Fibroblast of peridontal ligament (primary cell): Measurements from ENCODE around the gene CD44.
"Not testable (repeated sequence)": the region's sequence is repeated elsewhere in the genome, so short reads cannot be mapped to it uniquely, and the experiment has no call there.

ENCODE experiments used
- DNase-seq: peaks from one replicate; pipeline ENCODE4 v3.0.0-alpha.2; 2010; ENCODE audit errors: extremely low read depth

The CD44 gene

DNA sequence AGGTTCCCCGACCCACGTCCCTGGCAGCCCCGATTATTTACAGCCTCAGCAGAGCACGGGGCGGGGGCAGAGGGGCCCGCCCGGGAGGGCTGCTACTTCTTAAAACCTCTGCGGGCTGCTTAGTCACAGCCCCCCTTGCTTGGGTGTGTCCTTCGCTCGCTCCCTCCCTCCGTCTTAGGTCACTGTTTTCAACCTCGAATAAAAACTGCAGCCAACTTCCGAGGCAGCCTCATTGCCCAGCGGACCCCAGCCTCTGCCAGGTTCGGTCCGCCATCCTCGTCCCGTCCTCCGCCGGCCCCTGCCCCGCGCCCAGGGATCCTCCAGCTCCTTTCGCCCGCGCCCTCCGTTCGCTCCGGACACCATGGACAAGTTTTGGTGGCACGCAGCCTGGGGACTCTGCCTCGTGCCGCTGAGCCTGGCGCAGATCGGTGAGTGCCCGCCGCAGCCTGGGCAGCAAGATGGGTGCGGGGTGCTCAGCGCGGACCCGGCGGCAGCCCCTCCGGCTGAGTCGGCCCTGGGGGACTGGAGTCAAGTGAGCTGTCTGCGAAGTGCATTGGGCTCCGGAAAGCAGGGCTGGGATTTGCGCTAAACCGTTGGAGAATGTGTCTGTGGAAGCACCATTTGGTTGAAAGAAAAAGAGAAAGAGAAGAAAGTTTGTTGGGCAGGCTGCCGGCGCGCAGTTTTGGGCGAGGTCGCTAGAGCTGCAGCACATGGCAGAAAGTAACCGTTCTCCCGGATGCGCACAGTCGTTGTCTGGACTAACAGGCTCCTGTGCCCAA, at the start of gene CD44:
TSS of gene CD44 (plus strand) at position 229 of the 779 bp plus-strand sequence. CDS start at position 362, 133 bp downstream.
- DNase-seq = peak; percentile 92

DNA sequence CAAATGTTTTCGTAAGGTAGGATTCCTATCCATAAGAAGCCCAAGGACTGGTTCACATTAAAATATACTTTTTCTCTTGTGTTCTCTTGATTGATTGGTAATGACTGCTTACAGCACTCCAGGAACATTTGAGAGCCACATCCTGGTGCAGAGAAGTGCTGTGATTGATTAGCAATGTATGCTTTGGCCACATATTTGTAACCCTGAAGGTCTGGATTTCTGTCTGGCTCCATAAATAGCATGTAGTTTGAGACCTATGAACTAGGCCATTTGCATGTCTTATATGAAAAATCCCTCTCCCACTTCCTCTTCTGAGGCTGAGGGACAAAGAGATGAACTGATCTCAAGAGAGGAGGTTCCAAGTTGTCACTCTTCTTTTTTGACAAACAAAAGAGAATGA, 49.3 kb upstream of the CD44 start:
- no peak for DNase-seq

DNA sequence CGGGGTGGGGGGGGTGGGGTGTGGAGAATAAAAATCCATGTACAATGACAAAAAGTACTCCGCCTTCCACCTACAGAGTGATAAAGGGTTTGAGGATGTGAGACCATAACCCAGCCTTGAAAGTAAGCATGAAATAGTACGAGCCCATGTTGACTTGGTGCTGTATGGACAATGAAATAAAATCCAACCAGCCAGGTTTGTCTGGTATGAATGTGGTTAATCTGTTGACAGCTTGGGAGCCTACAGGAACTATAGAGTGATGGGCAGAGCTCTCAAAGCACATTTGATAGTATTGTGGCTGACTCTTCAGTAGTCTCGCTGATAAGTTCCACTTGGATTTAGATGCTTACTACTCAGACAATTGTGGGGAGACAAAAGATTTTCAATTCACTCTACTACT, 48.8 kb upstream of the CD44 start:
- no peak for DNase-seq

DNA sequence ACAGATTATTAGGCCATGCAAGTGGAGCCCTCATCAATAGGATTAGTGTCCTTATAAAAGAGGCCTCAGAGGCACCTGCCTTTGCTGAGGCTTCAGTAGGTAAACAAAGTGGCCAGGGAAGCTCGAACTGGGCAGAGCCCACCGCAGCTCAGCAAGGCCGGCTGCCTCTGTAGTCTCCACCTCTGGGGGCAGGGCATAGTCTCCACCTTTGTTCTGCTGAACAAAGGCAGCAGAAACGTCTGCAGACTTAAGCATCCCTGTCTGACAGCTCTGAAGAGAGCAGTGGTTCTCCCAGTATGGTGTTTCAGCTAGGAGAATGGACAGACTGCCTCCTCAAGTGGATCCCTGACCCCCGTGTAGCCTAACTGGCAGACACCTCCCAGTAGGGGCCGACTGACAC, 48.0 kb upstream of the CD44 start:
- DNase-seq = not testable (repeated sequence)

DNA sequence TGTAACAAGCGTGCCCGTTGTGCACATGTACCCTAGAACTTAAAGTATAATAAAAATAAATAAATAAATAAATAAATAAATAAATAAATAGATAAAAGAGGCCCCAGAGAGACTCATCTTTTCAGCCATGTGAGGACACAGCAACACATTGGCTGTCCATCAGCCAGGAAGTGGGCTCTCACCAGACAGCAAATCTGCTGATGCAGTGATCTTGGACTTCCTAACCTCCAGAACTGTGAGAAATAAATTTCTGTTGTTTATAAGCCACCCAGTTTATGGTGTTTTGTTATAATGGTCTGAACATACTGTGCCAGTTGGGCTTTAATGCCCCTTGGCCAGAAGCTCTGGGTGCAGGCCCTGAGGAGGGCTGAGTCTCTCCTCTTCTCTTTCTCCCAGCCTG, 42.2 kb upstream of the CD44 start:
- no peak for DNase-seq

DNA sequence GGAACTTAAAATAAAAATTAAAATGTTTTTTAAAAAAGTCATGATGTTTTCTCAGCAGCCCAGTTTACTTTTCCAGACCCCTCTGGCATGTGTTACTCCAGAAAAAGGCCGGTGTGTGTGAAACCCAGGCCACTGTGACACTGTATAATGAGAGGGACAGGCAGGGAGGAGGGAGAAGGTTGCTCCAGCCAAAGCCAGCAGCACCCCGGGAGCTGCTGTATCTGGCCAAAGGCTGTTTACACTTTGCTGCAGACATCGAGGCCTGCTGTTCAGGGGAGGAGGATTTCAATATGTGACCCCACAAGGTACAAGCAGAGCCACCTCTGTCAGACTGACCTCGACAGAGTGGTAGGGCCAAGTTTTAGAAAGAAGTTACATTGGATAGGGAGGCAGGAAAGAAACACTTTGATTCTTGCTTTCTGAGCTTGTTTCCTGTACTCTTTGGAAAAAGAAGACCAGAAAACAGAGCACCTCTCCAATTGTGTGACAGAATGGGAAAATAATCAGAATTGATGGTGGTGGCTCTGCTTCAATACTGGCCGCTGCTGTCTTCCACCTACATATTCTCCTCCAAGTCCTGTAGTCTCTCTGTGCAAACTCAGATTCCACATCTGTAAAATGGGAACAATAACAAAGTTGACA, 41.0 kb upstream of the CD44 start:
- DNase-seq = no peak

DNA sequence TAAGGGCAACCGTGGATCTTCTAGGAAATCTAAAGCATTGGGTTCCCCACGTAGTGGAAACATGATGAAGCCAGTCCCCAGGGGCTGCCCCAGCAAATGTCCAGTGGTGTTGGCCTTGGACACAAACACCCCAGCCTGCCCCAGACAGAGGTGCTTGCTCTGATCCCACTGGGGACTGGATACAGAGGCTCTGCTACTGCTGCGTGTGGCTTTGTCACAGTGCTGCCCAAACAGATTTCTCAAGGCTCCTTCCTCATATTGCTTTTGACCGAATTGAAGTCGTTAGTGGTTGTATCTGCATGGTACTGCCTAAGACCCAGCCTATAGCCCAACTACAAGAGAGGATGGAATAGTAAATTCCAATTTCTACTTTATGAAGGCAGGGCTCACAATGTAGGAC, 40.1 kb upstream of the CD44 start:
- DNase-seq = no peak

DNA sequence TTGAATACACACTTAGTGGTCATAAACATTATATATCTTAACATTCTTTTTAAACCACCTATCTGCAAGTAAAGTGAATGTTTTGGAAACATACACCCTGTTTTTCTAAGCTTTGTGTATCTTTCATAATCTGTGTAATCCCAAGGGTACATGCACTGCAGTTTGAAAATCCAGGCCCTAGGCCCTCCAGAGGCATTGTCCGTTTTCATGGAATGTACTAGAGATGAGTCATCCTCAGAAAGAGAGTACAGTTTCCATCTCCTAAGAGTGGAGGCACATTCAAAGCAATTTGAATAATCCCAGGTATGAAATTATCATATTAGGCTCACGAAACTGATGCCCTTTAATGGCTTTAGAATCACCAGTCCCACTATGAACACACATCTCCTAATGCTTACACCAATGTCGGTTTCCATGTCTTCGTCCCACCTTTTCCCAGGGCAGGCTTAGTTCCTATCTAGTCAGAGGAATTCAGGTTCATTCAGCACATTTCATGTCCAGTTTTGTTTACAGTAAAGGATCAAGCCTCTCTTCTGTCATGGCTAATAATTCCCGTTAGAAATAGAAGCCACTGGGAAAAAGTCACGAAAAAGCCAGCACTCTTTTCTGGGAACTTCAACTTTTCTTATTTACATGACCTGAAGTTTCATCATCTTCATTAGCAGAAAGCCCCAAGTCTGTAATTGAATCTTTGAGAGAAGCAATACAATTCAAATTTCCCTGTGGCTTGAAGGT, 39.5 kb upstream of the CD44 start:
- DNase-seq = peak; percentile 92

DNA sequence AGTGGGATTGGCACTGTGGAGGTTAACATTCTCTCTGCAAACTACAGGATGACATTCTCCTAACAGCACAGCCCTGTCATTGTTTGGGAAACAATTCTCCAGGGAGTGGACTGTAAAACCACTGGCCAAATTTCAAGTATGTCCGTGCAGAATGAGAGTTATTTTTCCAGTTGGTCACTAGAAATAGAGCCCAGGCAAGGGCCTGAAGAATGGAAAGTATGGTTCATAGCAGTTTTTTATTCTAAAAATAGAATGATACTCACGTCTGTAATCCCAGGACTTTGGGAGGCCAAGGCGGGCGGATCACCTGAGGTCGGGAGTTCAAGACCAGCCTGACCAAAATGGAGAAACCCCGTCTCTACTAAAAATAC, 39.0 kb upstream of the CD44 start:
- peak; percentile 95 for DNase-seq

DNA sequence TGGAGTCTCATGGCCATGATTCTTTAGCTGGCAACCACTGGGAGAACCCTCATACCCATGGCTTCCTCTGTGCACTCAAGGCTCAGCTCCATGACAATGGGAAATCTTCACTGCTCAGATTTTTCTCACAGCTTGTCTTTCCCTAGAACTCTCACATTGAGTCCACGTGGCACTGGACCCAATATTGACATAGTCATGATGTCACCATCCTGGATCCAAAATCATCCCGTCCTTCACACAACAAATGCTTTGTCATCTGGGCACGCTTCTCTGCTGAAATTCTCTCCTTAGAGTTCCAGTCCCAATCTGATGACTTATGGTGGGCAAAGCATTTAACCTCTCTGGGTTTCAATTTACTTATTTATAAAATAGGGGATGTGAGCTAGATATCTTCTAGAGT, 37.7 kb upstream of the CD44 start:
- no peak for DNase-seq

DNA sequence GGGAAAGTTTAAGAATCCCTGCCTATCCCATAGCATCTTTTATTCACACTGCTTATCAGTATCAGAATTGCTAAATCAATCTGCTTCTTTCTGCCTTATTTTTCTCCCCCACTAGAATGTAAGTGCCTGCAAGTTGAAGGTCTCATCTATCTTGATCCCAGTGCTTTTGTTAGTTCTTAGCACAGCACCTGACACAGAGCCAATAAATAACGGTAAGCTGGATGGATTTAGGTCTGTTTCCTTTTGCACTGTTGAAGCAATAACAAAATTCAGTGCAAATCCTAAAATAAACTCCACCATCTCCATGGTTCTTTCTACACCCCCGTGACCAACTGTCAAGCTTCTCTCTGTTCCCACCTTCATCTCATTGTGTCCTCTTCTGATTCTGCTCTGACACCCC, 36.7 kb upstream of the CD44 start:
- DNase-seq = no peak

DNA sequence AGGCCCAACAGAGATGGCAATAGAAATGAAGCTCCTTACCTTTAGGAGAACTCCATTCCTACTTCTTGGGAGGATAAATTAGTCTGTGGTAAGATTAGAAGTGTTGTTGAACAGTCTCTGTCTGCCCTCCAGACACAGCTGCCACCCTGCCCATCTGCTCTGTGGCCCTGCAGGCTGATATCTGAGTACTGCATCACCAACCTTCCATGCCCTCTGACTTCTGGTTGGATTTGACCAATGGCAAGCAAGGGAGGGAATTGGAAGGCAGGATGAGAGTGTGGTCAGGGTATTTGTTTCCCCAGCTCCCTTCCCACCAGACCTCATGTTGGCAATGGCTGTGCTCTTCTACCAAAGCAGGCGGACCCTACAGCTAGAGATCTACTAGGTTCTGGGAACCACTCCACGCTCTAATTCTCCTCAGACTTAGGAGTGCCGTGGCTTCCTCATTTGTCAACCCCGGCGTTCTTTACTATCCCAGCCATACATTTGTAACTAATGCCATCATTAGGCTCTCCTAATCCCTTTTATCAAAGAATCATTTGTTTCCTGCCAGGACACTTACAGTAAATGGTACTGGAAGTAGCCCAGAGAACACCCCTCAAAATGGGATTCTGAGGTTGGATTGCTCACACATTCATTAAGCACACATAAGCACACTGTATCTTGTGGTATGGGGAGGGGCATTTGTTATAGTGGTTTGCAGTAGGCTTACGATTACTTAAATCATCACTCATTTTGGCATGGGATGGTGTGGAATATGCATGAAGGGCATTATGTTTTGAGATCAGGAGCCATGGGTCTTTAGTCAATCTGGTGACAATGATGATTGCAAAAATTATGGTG, 35.4 kb upstream of the CD44 start:
- peak; percentile 69 for DNase-seq

DNA sequence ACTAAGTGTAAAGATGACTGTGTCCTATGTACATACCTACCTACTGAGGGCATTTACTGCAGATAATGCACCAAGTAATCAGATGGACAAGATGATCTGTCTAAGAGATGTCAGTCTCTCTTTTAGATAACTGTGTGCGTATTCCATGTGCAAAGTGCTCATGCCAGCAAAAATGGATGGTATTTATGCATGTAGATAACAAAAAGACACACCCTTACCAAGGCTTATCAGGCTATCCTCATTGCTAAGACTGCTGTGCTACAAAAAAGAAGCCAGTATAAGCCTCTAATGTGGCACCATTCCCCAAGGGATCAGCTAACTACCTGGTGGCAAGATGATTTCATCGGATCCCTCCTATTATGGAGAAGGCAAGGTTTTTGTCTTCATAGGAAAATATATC, 34.3 kb upstream of the CD44 start:
- DNase-seq = no peak

DNA sequence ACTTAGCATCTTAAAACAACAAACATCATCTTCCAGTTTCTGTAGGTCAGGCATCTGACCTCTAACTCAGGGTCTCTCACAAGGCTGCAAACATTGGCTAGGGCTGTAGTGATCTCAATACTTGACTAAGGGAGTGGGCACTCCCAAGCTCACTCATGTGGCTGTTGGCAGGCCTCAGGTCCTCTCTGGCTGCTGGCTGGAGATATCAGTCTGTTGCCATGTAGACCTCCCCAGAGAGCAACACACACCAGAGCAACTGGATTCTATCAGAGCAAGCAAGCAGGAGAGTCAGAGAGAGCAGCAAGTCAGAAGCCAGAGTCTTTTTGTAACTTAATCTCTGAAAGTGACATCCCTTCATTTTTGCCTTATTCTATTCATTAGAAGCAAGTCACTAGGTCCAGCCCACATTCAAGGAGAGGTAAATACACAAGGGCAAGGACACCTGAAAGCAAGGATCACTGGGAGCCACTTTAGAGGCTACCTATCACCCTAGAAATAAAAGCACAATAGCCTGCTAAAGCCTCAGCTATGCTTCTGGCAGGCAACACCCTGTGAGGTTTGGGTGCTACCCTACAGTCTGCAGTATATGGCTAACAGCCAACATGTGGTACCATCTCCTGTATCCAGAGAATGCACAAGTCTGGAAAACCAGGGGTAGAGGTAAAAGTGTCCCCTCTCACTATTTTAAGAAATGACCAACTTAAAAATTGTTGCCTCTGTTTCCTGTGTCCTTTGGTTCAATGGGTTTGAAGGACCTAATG, 33.5 kb upstream of the CD44 start:
- peak; percentile 79 for DNase-seq

DNA sequence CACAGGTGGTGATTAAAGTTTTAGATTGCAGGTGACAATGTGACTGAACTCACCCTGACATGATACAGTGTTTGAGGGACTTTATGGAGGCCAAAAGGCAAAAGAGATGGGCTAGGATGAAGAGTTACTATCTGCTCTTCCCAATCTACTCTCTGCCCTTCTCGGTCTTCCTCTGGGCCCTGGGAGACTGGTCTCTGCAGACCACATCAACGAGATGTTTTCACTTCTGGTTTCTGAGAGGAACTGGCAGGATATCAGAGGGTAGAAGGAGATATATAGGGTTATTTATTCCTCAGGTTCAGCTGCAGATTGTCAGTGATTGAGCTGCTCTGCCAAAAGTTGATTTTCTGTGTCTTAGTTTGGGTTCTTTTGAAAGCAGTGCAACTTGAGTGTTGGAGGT, 32.4 kb upstream of the CD44 start:
- DNase-seq = no peak

DNA sequence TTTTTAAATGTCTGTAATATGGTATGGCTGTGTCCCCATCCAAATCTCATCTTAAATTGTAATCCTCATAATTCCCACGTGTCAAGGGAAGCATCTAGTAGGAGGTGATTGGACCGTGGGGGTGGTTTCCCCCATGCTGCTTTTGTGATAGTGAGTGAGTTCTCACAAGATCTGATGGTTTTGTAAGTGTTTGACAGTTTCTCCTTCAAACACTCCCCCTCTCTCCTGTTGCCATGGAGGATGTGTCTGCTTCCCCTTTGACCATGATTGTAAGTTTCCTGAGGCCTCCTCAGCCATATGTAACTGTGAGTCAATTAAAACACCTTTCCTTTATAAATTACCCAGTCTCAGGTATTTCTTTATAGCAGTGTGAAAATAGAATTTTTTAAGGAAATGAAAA, 31.1 kb upstream of the CD44 start:
- DNase-seq = no peak

DNA sequence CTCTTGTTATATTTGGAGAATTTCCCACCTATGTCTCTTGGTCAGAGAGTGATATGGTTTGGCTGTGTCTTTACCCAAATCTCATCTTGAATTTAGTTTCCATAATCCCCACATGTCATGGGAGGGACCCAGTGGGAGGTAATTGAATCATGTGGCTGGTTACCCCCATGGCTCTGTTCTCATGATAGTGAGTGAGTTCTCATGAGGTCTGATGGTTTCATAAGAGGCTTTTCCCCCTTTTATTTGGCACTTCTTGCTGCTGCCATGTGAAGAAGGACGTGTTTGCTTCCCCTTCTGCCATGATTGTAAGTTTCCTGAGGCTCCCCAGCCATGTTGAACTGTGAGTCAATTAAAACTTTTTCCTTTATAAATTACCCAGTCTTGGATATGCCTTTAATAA, 30.6 kb upstream of the CD44 start:
- not testable (repeated sequence) for DNase-seq

DNA sequence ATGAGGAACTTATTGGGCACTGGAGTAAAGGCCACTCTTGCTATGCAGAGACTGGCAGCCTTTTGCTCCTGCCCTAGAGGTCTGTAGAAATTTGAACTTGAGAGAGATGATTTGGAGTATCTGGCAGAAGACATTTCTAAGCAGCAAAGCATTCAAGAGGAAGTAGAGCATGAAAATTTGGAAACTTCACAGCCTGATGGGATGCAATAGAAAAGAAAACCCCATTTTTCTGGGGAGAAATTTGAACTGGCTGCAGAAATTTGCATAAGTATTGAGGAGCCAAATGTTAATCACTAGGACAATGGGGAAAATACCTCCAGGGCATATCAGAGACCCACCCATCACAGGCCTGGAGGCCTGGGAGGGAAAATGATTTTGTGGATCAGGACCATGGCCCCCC, 29.9 kb upstream of the CD44 start:
- DNase-seq = no peak

DNA sequence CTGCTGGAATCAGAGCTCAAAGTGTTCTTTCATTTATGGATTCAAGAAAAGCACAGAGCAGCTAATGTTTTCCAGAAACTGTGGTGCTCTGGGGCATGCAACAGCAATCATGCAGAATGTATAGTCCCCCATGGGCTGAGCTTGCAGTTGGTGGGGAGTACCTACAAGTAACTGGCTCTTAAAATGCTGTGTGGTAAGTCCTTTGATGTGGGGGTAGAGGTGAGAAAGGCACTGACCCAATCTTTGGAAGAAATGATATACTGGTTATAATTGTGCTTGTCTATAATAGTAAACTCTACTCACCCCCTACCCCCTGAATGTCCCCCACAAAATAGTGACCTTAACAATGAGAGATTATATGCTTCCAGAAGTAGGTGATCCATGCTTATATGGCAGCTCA, 29.1 kb upstream of the CD44 start:
- no peak for DNase-seq

DNA sequence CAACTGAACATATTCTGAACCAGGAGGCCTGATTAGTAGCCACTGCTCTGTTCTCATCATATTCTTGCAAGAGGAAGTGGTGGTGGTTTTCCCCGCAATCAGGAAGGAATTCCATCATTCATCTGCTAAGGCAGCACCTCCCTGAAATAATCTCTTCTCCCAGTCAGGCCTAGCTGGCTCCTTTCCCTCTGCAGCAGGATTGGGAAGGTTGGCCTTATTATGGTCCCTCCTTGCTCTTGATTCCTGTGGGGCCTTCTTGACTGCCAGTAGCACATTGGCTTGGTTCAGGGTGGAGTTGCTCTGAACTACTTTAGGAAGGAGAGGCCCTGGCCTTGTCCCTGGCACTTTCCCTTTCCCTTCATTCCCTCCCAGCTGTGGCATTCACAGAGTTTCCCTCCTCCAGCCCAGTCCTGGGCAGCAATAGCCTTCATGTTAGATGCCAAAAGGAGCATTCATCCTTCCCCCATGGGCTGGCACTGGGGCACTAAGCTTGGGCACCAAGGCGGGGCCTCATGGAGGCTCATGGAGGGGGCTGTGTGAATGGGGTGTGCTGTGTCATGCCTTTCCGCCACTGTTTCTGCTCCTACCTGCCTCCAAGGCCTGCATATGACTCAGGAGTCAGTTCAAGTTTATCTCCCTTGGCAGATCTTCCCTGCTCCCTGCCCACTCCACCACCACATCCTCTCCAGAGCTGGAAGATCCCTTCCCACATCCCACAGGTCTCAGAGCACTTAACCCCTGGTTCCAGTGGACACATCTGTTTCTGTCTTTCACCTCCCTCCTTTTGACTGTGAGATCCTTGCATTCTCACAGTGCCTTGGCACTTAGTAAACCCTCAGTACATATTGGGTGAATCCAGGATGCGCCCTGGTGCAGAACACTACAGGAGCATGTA, 27.6 kb upstream of the CD44 start:
- peak; percentile 90 for DNase-seq
